Measurements from ENCODE around the gene PDZD4. TPM values are rescaled to one million over a fixed set of nuclear protein-coding genes. Genes with fewer than 3 reads are reported as not detected.

The PDZD4 gene
- total and polyA plus RNA-seq, 10 donors, result 3.7 to 21.8 (median 10.6) TPM

GRCh38 chrX:153766098-153766817 is 64.1 kb downstream of the PDZD4 start:
- intact Hi-C loops (cut with DNase I; ENCODE audit: low total_unique reads), result no loop called here
- 16 to 64% (median 27%) methylated on average over 10 to 21 of the region's 21 CpGs for WGBS, 5 donors
- no peak overlapping the region for H3K27ac ChIP-seq

GRCh38 chrX:153765138-153766079 is 64.9 kb downstream of the PDZD4 start:
- DNase-seq, result peak; percentile 80
- Histone ChIP-seq H3K27ac (peak overlapping the region in 1 of 8 donors; percentile 23), H3K36me3 (no peaks in the 10 kb centered on the region), H3K27me3 (replicated peaks in 1 of 7) (peaks cover 0 to 15% (median 0%) of the 10 kb centered on the region in 7 donors), H3K4me1 (peaks cover 0 to 39% (median 20%) of the 10 kb centered on the region in 6 donors), H3K4me3 (no peak overlapping the region), H3K9me3 (no peaks in the 10 kb centered on the region)
- TF ChIP-seq POLR2A (IDR thresholded peaks at IDR 0.05) (no peak), POLR2AphosphoS5 (IDR thresholded peaks at IDR 0.05) (peak; percentile 46 to 71 (median 65))
- TF ChIP-seq, protein P1, sequence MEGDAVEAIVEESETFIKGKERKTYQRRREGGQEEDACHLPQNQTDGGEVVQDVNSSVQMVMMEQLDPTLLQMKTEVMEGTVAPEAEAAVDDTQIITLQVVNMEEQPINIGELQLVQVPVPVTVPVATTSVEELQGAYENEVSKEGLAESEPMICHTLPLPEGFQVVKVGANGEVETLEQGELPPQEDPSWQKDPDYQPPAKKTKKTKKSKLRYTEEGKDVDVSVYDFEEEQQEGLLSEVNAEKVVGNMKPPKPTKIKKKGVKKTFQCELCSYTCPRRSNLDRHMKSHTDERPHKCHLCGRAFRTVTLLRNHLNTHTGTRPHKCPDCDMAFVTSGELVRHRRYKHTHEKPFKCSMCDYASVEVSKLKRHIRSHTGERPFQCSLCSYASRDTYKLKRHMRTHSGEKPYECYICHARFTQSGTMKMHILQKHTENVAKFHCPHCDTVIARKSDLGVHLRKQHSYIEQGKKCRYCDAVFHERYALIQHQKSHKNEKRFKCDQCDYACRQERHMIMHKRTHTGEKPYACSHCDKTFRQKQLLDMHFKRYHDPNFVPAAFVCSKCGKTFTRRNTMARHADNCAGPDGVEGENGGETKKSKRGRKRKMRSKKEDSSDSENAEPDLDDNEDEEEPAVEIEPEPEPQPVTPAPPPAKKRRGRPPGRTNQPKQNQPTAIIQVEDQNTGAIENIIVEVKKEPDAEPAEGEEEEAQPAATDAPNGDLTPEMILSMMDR (IDR thresholded peaks at IDR 0.05 in 8 of 11, conservative IDR thresholded peaks at IDR 0.05 in 3 of 11), result no peak
- intact Hi-C loops (cut with DNase I; ENCODE audit: low total_unique reads), result no loop called here
- 10 to 80% (median 57%) methylated on average over 2 to 27 of the region's 27 CpGs for WGBS, 5 donors

More at GRCh38 chrX:153766098-153766817, 64.1 kb downstream of the PDZD4 start:
- no peak for TF ChIP-seq POLR2AphosphoS5 (IDR thresholded peaks at IDR 0.05)
- TF ChIP-seq, protein P1 (IDR thresholded peaks at IDR 0.05 in 8 of 11, conservative IDR thresholded peaks at IDR 0.05 in 3 of 11), result no peak
- no peak for TF ChIP-seq POLR2A (IDR thresholded peaks at IDR 0.05)
- Histone ChIP-seq H3K36me3 (no peaks in the 10 kb centered on the region), H3K4me3 (no peak overlapping the region), H3K9me3 (no peaks in the 10 kb centered on the region), H3K27me3 (replicated peaks in 1 of 7) (peaks cover 0 to 17% (median 0%) of the 10 kb centered on the region in 7 donors), H3K4me1 (peaks cover 0 to 39% (median 20%) of the 10 kb centered on the region in 6 donors)
- peak; percentile 76 for DNase-seq

- Histone ChIP-seq H3K4me1 (peaks cover 0 to 39% (median 20%) of the 10 kb centered on the region in 6 donors), H3K36me3 (no peaks in the 10 kb centered on the region), H3K27me3 (replicated peaks in 1 of 7) (peaks cover 0 to 11% (median 0%) of the 10 kb centered on the region in 7 donors), H3K27ac (peak overlapping the region in 1 of 8 donors; percentile 23), H3K4me3 (no peak overlapping the region), H3K9me3 (no peaks in the 10 kb centered on the region)
- intact Hi-C loops (cut with DNase I; ENCODE audit: low total_unique reads), result no loop called here
- TF ChIP-seq POLR2AphosphoS5 (IDR thresholded peaks at IDR 0.05), result no peak
- peak; percentile 69 for DNase-seq
- 81 to 87% (median 83%) methylated on average over 6 to 7 of the region's 7 CpGs; no CpG with 5 or more reads in 1 of the 5 donors for WGBS, 5 donors
Measured at GRCh38 chrX:153764786-153765137, 65.6 kb downstream of the PDZD4 start.

DNA sequence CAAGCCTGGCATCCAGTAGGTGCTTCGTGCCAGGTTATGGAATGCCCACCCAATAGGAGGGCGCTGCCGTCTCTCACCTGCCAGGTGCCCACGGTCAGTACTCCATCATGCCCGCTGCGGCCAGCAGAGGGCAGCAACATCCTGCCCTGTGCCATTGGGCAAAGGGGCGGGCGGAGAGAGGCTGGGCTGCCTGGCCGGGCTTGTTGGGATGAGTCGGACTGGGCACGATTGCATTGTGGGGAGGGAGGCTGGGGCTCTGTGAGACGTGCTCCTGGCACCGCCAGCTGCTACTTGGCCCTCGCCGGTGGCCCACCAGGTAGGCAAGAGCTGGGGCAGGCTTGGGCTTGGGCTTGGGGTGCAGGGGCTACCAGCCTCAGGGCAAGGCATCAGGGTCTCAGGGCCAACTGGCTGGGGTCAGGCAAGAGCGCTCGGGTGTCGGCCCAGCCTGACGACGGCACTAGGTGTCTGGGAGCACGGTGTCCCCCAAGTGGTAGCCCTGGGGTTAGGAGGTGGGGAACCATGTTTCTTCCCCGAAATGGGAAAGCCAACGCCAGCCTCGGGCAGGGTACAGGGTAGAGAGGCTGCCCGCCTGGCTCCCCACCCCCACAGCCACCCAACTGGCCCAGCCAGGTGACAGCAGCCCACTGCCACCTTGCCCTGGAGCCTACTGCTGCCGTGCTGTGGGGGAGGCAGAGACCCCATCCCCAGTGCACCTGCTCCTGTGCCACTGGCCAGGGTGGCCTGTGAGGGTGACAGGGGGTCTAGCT is 66.2 kb downstream of the PDZD4 start, which contains the start of gene PLXNB3:
PLXNB3 (plus strand) TSS at position 261 of the 767 bp plus-strand sequence. CDS start 1,287 bp downstream, outside the sequence.
- Histone ChIP-seq H3K27ac (peak within 1 kb of the TSS in 1 of 8 donors; percentile 23), H3K9me3 (no peaks in the 10 kb centered on the region), H3K4me3 (no peak within 1 kb of the TSS), H3K27me3 (replicated peaks in 1 of 7) (peaks cover 0 to 11% (median 0%) of the 10 kb centered on the region in 7 donors), H3K36me3 (no peaks in the 10 kb centered on the region), H3K4me1 (peaks cover 0 to 39% (median 20%) of the 10 kb centered on the region in 6 donors)
- intact Hi-C loops (cut with DNase I; ENCODE audit: low total_unique reads), result no loop called here
- DNase-seq, result peak; percentile 94
- TF ChIP-seq, protein P1 (IDR thresholded peaks at IDR 0.05 in 8 of 11, conservative IDR thresholded peaks at IDR 0.05 in 3 of 11), result peak; percentile 85 to 93 (median 89)
- TF ChIP-seq POLR2AphosphoS5 (IDR thresholded peaks at IDR 0.05) (peak; percentile 59 to 77 (median 71)), POLR2A (IDR thresholded peaks at IDR 0.05) (no peak)
- WGBS, 5 donors, result 31 to 44% (median 34%) methylated on average over 16 to 26 of the region's 26 CpGs; no CpG with 5 or more reads in 1 of the 5 donors

Measured in spleen (tissue), 11 donors.